Urinary bladder (tissue), 4 donors: ENCODE results near the gene CCN6. TPM values are rescaled to one million over a fixed set of nuclear protein-coding genes. Genes with fewer than 3 reads are reported as not detected.
A peak's percentile ranks its signal among the peaks of the same experiment; 100 is the strongest.
"Not testable (repeated sequence)": the region's sequence is repeated elsewhere in the genome, so short reads cannot be mapped to it uniquely, and the experiment has no call there.

Experiments
- DNase-seq: peaks from one replicate; pipeline ENCODE4 v3.0.0-alpha.2; 2015; ENCODE audit errors: extremely low spot score
- H3K27ac ChIP-seq: one replicate; pipeline ENCODE4 v1.5.1; 2013; ENCODE audit warnings: low read depth, mild to moderate bottlenecking, moderate library complexity
- H3K36me3 ChIP-seq: one replicate; pipeline ENCODE4 v1.6.1; 2013; ENCODE audit warnings: mild to moderate bottlenecking, moderate library complexity; ENCODE audit not compliant: insufficient read depth
- H3K4me1 ChIP-seq: one replicate; pipeline ENCODE4 v1.6.1; 2013; ENCODE audit warnings: mild to moderate bottlenecking, moderate library complexity; ENCODE audit not compliant: insufficient read depth
- H3K4me3 ChIP-seq: one replicate; pipeline ENCODE4 v1.5.1; 2013; ENCODE audit warnings: low read depth, low read length
- WGBS: extraction: QIAGEN DNeasy Blood & Tissue Kit; methylation state at CpG from one replicate; pipeline ENCODE4 v1.1.7; 2013; 5-methylcytosine and 5-hydroxymethylcytosine counted together
- polyA plus RNA-seq: library from polyadenylated mRNA; stranded (reverse); fragments of 200-250 nt; gene quantifications from one replicate; pipeline ENCODE4 v1.2.3, GENCODE V29; 2013
- total RNA-seq: library from RNA; depleted of rRNA; stranded (reverse); fragments of >200 nt; gene quantifications from one replicate; pipeline ENCODE4 v1.2.3, GENCODE V29; 2014
- donor health status: healthy with polysubstance abuse.
- donor health status: healthy.

CCN6 gene
- total and polyA plus RNA-seq, 2 donors, result not detected

GRCh38 chr6:112033791-112034615, 19.9 kb upstream of the CCN6 start:
- Histone ChIP-seq H3K36me3 (no peaks in the 10 kb centered on the region), H3K4me3 (no peak overlapping the region), H3K27ac (no peak overlapping the region), H3K4me1 (no peaks in the 10 kb centered on the region)
- 77% methylated on average over 6 of the region's 6 CpGs for WGBS
- DNase-seq, result no peak

- Histone ChIP-seq H3K4me3 (no peak overlapping the region), H3K36me3 (no peaks in the 10 kb centered on the region), H3K4me1 (no peaks in the 10 kb centered on the region), H3K27ac (no peak overlapping the region)
- 86% methylated on average over 4 of the region's 4 CpGs for WGBS
- DNase-seq, result no peak
Measured at GRCh38 chr6:112034616-112034995, 19.3 kb upstream of the CCN6 start.

DNA sequence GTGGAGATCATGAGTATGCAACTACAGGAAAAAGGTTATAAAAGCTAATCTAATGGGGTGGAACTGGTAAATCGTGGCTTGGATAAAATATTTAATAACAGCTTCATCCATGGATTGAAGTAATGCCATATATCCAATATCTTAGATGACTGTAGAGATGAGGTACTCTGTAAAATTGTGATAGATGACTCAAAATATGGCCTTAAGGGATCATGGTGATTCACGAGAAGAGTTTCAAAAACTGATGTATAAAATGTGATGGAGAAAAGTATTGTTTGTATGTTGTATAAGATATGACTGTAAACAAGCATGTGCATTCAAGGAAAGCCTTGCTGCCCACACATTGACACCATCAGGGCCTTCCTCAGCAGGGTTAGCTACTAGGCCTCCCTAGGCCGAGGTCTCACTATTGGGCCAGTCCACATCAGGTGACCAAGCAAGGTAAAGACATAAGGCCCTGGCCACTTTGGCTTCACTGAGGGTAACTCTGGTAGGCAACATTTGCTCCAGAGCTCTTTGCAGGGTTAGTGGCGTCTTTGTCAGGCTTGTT, 17.7 kb upstream of the CCN6 start:
- no peaks in the 10 kb centered on the region for H3K4me1 ChIP-seq
- H3K4me3 ChIP-seq, result no peak overlapping the region
- no peaks in the 10 kb centered on the region for H3K36me3 ChIP-seq
- 92% methylated on average over 4 of the region's 4 CpGs for WGBS
- H3K27ac ChIP-seq, result no peak overlapping the region
- DNase-seq, result no peak

DNA sequence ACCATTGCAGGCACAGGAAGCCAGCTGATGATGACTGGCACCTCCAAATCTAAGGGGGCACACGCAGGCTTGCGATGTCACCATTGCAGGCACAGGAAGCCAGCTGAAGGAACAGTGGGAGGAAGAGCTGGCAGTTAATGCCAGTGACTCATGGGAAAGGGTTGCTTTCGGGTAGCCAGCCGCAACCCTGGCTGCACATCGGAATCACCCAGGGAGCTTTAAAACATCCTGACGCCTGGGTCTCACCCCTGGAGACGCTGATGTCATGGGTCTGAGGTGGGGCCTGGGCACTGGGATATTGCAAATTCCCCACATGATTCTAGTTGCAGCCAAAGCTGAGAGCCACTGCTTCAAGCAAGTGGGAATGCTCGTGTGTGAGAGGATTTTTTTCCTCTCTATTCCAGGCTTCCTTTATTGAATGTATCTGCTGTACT, 16.1 kb upstream of the CCN6 start:
- no peak for DNase-seq
- WGBS, result 40% methylated on average over 8 of the region's 8 CpGs
- no peaks in the 10 kb centered on the region for H3K36me3 ChIP-seq
- no peak overlapping the region for H3K27ac ChIP-seq
- H3K4me3 ChIP-seq, result no peak overlapping the region
- H3K4me1 ChIP-seq, result no peaks in the 10 kb centered on the region

DNA sequence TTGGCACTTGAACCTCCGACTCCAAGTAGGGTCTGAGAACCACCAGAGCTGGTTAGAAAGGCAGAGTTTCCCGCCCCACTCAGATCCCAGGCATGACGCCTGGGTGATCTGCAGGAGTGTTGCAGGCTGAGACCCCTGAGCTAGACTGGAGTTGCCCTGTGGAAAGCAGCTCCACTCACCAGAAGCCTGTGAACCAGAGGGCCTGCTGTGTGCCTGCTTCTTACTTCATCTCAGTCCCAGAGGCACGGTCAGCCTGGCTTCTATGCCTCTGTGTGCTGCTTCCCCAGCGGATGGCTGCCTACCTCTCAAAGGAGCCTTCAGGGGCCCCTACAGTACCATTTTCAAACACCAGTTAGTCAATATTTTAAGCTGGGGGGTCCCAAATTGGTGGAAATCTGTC, 15.6 kb upstream of the CCN6 start:
- H3K4me3 ChIP-seq, result no peak overlapping the region
- H3K27ac ChIP-seq, result no peak overlapping the region
- no peaks in the 10 kb centered on the region for H3K36me3 ChIP-seq
- no peaks in the 10 kb centered on the region for H3K4me1 ChIP-seq
- DNase-seq, result no peak
- 81% methylated on average over 5 of the region's 5 CpGs for WGBS

DNA sequence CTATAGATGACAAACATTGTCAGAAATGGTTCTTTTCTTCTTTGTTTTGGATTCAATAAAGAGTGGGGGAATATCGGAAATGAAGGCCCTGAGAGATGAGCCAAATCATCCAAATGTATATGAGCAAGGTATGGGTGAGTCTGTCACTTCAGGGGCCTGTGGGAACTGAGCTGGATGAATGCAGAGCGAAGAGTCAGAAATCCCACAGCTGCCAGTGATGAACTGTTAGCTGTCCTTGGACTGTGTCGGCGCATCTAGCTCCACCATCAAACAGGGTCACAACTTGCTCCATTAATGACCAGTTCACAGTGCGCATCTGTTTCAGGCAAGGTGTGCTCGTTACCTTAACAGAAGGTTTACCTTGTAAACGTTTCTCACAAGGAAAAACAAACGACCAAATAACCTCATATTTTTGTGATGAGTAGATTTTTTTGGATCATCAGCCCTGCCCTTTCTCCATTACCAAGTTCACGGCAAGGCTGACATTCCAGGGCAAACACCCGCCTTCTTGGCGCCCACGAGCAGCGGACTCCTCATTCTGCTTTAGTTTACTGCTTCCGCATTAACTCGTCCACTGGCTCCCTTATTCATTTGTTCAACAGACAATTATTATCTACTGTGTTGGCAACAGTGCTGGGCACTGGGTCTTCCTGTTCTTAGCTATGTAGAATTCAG, 15.0 kb upstream of the CCN6 start:
- WGBS, result 85% methylated on average over 15 of the region's 15 CpGs
- H3K27ac ChIP-seq, result no peak overlapping the region

GRCh38 chr6:112039431-112039770, 14.5 kb upstream of the CCN6 start:
- Histone ChIP-seq H3K36me3 (no peaks in the 10 kb centered on the region), H3K4me1 (no peaks in the 10 kb centered on the region), H3K4me3 (no peak overlapping the region), H3K27ac (no peak overlapping the region)
- 86% methylated on average over 2 of the region's 2 CpGs for WGBS
- DNase-seq, result no peak

More for the DNA sequence above, 15.0 kb upstream of the CCN6 start:
- H3K4me1 ChIP-seq, result no peaks in the 10 kb centered on the region
- no peaks in the 10 kb centered on the region for H3K36me3 ChIP-seq
- H3K4me3 ChIP-seq, result no peak overlapping the region
- DNase-seq, result no peak

GRCh38 chr6:112040956-112041355, 12.9 kb upstream of the CCN6 start:
- Histone ChIP-seq H3K4me1 (no peaks in the 10 kb centered on the region), H3K4me3 (no peak overlapping the region), H3K36me3 (no peaks in the 10 kb centered on the region), H3K27ac (no peak overlapping the region)
- no peak for DNase-seq
- WGBS, result 74% methylated on average over 1 of the region's 1 CpG

GRCh38 chr6:112041535-112041934, 12.4 kb upstream of the CCN6 start:
- 66% methylated on average over 3 of the region's 3 CpGs for WGBS
- no peak overlapping the region for H3K27ac ChIP-seq
- H3K4me3 ChIP-seq, result no peak overlapping the region
- no peaks in the 10 kb centered on the region for H3K4me1 ChIP-seq
- H3K36me3 ChIP-seq, result no peaks in the 10 kb centered on the region
- DNase-seq, result no peak

GRCh38 chr6:112043032-112044007, 10.6 kb upstream of the CCN6 start:
- peak; percentile 87 for DNase-seq
- under 1% methylated on average over 36 of the region's 36 CpGs for WGBS
- Histone ChIP-seq H3K4me1 (no peaks in the 10 kb centered on the region), H3K4me3 (peak overlapping the region; percentile 39), H3K36me3 (no peaks in the 10 kb centered on the region), H3K27ac (peak overlapping the region; percentile 41)

- no peak overlapping the region for H3K27ac ChIP-seq
- DNase-seq, result no peak
- H3K4me1 ChIP-seq, result no peaks in the 10 kb centered on the region
- 65% methylated on average over 8 of the region's 8 CpGs for WGBS
- no peaks in the 10 kb centered on the region for H3K36me3 ChIP-seq
- no peak overlapping the region for H3K4me3 ChIP-seq
Measured at GRCh38 chr6:112044196-112044595, 9.7 kb upstream of the CCN6 start.

DNA sequence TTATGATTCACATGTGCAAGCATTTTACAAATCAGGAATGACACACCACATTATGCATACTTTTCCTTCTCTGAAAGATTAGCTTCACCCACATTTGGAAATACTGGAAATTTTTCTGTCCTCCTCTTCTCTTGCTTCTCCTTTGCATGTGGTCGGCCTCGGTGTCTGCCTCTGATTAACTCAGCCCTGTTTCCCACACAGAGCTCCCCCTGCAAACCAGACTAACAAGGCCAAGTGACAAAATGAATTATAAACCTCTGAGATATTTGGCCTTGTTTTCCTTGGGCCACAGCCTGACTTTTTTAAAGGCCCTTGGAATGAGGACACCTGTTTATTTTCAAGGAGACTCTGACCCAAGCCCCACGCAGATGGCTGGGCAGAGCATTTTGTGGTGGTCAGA, 9.0 kb upstream of the CCN6 start:
- H3K36me3 ChIP-seq, result no peaks in the 10 kb centered on the region
- no peak for DNase-seq
- H3K27ac ChIP-seq, result no peak overlapping the region
- WGBS, result 46% methylated on average over 3 of the region's 3 CpGs
- H3K4me3 ChIP-seq, result no peak overlapping the region
- no peaks in the 10 kb centered on the region for H3K4me1 ChIP-seq

GRCh38 chr6:112047523-112047922, 6.4 kb upstream of the CCN6 start:
- not testable (repeated sequence) for DNase-seq, H3K27ac ChIP-seq
- 96% methylated on average over 25 of the region's 25 CpGs for WGBS

More at GRCh38 chr6:112047523-112047922, 6.4 kb upstream of the CCN6 start:
- not testable (repeated sequence) for H3K4me1 ChIP-seq, H3K36me3 ChIP-seq, H3K4me3 ChIP-seq
